HCT116 (cell line): ENCODE data around the gene SCGB1A1. TPM values are rescaled to one million over a fixed set of nuclear protein-coding genes. Genes with fewer than 3 reads are reported as not detected.

Experiments used
- ATAC-seq: fragments of 200-7000 bp; cut with Tn5 transposase; 2 replicates; pipeline ENCODE4 v1.9.1; 2020; ENCODE audit warnings: mild to moderate bottlenecking, moderate library complexity
- BruUV-seq: library from RNA; stranded (reverse); fragments of 400-500 nt; replicated peaks from 2 replicates; lab custom pipeline; 2021; lab: Mats Ljungman, UMichigan
- CTCF ChIA-PET: fragments of 300-600 bp; sonication (Branson Sonifier 250); formaldehyde crosslinking; loops from one replicate; lab custom pipeline; 2021; ENCODE audit warnings: antibody characterized with exemption; lab: Charles Lee
- POLR2A ChIA-PET: fragments of 300-600, 350-600 bp; sonication (Branson Sonifier 250); formaldehyde crosslinking; loops from one replicate; lab custom pipeline; 2021; ENCODE audit warnings: antibody characterized with exemption; lab: Charles Lee
- RAD21 ChIA-PET, 2 experiments: fragments of 300-600 bp; sonication (Branson Sonifier 250); formaldehyde crosslinking; loops; one replicate each; lab custom pipeline; 2023; ENCODE audit warnings: low total read pairs in 2 of 2; ENCODE audit not compliant: uncharacterized antibody in 2 of 2, unreplicated experiment in 2 of 2, low non-redundant PET in 1 of 2; lab: Charles Lee
- DNase-seq: peaks from one replicate; pipeline ENCODE4 v3.0.0-alpha.2; 2010; ENCODE audit warnings: low read depth, low spot score
- H2AFZ ChIP-seq: fragments of 200-600 bp; shearing (Covaris generic), sonication (generic); 2 replicates; pipeline ENCODE4 v1.6.1; 2017; ENCODE audit warnings: low read depth, mixed run types, mixed read lengths, antibody characterized with exemption, low read length; ENCODE audit not compliant: poor library complexity, severe bottlenecking
- H3K27ac ChIP-seq: 2 replicates; pipeline ENCODE4 v1.5.1; 2012; ENCODE audit warnings: low read depth, low read length
- H3K27me3 ChIP-seq: fragments of 200-600 bp; sonication (generic); 2 replicates; pipeline ENCODE4 v1.6.1; 2016; ENCODE audit warnings: mixed run types, low read length, mixed read lengths; ENCODE audit not compliant: insufficient read depth
- H3K36me3 ChIP-seq, 2 experiments: fragments of 200-500 bp in 1 of 2; fragments of 200-600 bp in 1 of 2; sonication (Bioruptor generic) in 1 of 2; sonication (generic) in 1 of 2; 2 replicates each; pipeline versions ENCODE4 v1.5.1 to v1.6.1; 2014 to 2016; ENCODE audit warnings: low read length in 2 of 2, inconsistent platforms in 1 of 2, mixed read lengths in 1 of 2, mixed run types in 1 of 2; ENCODE audit not compliant: insufficient read depth in 2 of 2, control insufficient read depth in 1 of 2
- H3K4me1 ChIP-seq, 2 experiments: fragments of 200-600 bp in 1 of 2; sonication (generic) in 1 of 2; 2 replicates each; pipeline versions ENCODE4 v1.5.1 to v1.6.1; 2012 to 2017; ENCODE audit warnings: low read length in 2 of 2, inconsistent platforms in 1 of 2, mild to moderate bottlenecking in 1 of 2, mixed read lengths in 1 of 2, mixed run types in 1 of 2, moderate library complexity in 1 of 2; ENCODE audit not compliant: insufficient read depth in 2 of 2, control insufficient read depth in 1 of 2
- H3K4me2 ChIP-seq: fragments of 200-600 bp; sonication (generic); 2 replicates; pipeline ENCODE4 v1.6.1; 2017; ENCODE audit warnings: mixed run types, low read length, mixed read lengths
- H3K4me3 ChIP-seq, 2 experiments: fragments of 200-600 bp in 1 of 2; sonication (generic) in 1 of 2; replicated peaks in 1 of 2; 2 replicates each; pipeline ENCODE4 v1.5.1; 2011 to 2016; ENCODE audit warnings: low read length in 2 of 2, control low read depth in 1 of 2, low read depth in 1 of 2, mild to moderate bottlenecking in 1 of 2, mixed read lengths in 1 of 2, mixed run types in 1 of 2
- H3K79me2 ChIP-seq: fragments of 200-600 bp; sonication (generic); 2 replicates; pipeline ENCODE4 v1.6.1; 2017; ENCODE audit warnings: mild to moderate bottlenecking, mixed run types, low read length, moderate library complexity, mixed read lengths; ENCODE audit not compliant: insufficient read depth
- H3K9ac ChIP-seq: fragments of 200-600 bp; sonication (generic); 2 replicates; pipeline ENCODE4 v1.6.1; 2016; ENCODE audit warnings: low read length, mixed read lengths
- H3K9me2 ChIP-seq: fragments of 200-600 bp; sonication (generic), shearing (Covaris generic); 2 replicates; pipeline ENCODE4 v1.6.1; 2017; ENCODE audit warnings: mixed run types, mild to moderate bottlenecking, moderate library complexity; ENCODE audit not compliant: insufficient read depth
- H3K9me3 ChIP-seq, 2 experiments: fragments of 200-500 bp in 1 of 2; fragments of 200-600 bp in 1 of 2; sonication (Bioruptor generic) in 1 of 2; sonication (generic) in 1 of 2; 2 replicates each; pipeline ENCODE4 v1.6.1; 2014 to 2017; ENCODE audit warnings: low read length in 2 of 2, mixed read lengths in 2 of 2, inconsistent platforms in 1 of 2, low read depth in 1 of 2, mild to moderate bottlenecking in 1 of 2, mixed run types in 1 of 2, moderate library complexity in 1 of 2; ENCODE audit not compliant: control insufficient read depth in 1 of 2, insufficient read depth in 1 of 2
- H4K20me1 ChIP-seq: fragments of 200-600 bp; sonication (generic), shearing (Covaris generic); 2 replicates; pipeline ENCODE4 v1.6.1; 2017; ENCODE audit warnings: mixed run types, mild to moderate bottlenecking, moderate library complexity; ENCODE audit not compliant: insufficient read depth
- ATF3 ChIP-seq: IDR thresholded peaks from 2 replicates; pipeline ENCODE4 v1.6.1; 2012
- CBX3 ChIP-seq: IDR thresholded peaks from 2 replicates; pipeline ENCODE4 v1.6.1; 2012; ENCODE audit warnings: low read depth
- CEBPB ChIP-seq: IDR thresholded peaks from 2 replicates; pipeline ENCODE4 v1.6.1; 2012; ENCODE audit warnings: low read depth
- CTCF ChIP-seq, 3 experiments: fragments of 200-600 bp in 1 of 3; sonication (generic) in 1 of 3; IDR thresholded peaks in 2 of 3; conservative IDR thresholded peaks in 1 of 3; 2 replicates each; pipeline ENCODE4 v1.5.1; 2012 to 2017; ENCODE audit warnings: low read depth in 2 of 3, low read length in 2 of 3, antibody characterized with exemption in 1 of 3, borderline replicate concordance in 1 of 3, control low read depth in 1 of 3, mild to moderate bottlenecking in 1 of 3, mixed read lengths in 1 of 3, mixed run types in 1 of 3, moderate library complexity in 1 of 3; ENCODE audit not compliant: insufficient read depth in 1 of 3
- ELF1 ChIP-seq: IDR thresholded peaks from 2 replicates; pipeline ENCODE4 v1.6.1; 2012; ENCODE audit warnings: low read depth, borderline replicate concordance
- EZH2 ChIP-seq: fragments of 200-600 bp; sonication (generic); IDR thresholded peaks from 2 replicates; pipeline ENCODE4 v1.6.1; 2017; ENCODE audit warnings: antibody characterized with exemption, mixed run types
- FOSL1 ChIP-seq: IDR thresholded peaks from 2 replicates; pipeline ENCODE4 v1.6.1; 2012; ENCODE audit warnings: low read depth
- JUND ChIP-seq: IDR thresholded peaks from 2 replicates; pipeline ENCODE4 v1.6.1; 2012
- MAX ChIP-seq: IDR thresholded peaks from 2 replicates; pipeline ENCODE4 v1.6.1; 2012
- RAD21 ChIP-seq: IDR thresholded peaks from 2 replicates; pipeline ENCODE4 v1.6.1; 2012; ENCODE audit warnings: low read depth, mild to moderate bottlenecking
- SP1 ChIP-seq: IDR thresholded peaks from 2 replicates; pipeline ENCODE4 v1.6.1; 2012; ENCODE audit warnings: low read depth
- ZFX ChIP-seq: fragments of 450-650 bp; IDR thresholded peaks from 2 replicates; pipeline ENCODE4 v1.6.1; 2017
- ZNF274 ChIP-seq: fragments of 200-500 bp; sonication (Bioruptor generic); IDR thresholded peaks from 2 replicates; pipeline ENCODE4 v1.6.1; 2014; ENCODE audit warnings: mild to moderate bottlenecking, low read depth, low read length, inconsistent platforms
- intact Hi-C: fragments of 100-400 bp; cut with micrococcal nuclease; formaldehyde crosslinking; loops from 2 replicates; pipeline ENCODE4 v1.10.0; 2022
- total RNA-seq: library from RNA; stranded (reverse); gene quantifications from one replicate; pipeline ENCODE4 v1.2.1, GENCODE V29; 2021; ENCODE audit not compliant: unreplicated experiment

Gene SCGB1A1
- total RNA-seq, 1 experiment from 2014 or later = 2.0 TPM

GRCh38 chr11:62393735-62394134 is 25.1 kb upstream of the SCGB1A1 start (continued):
- TF ChIP-seq ZFX = no peak
- TF ChIP-seq MAX = no peak
- TF ChIP-seq FOSL1 = no peak
- TF ChIP-seq CEBPB = no peak
- no peak for TF ChIP-seq JUND
- no peak for TF ChIP-seq EZH2
- no peak for TF ChIP-seq SP1
- TF ChIP-seq ATF3 = no peak
- TF ChIP-seq, all 23 proteins: peak for 0

- CTCF ChIA-PET = interaction anchor here (0.6 to 4.2 kb wide), 35 partner anchors 9 to 445 kb away, joined by 3 to 47 read pairs (median 5); partner anchors contain the start of genes B3GAT3, HNRNPUL2, TMEM179B and TUT1
These were observed 23.9 kb upstream of the SCGB1A1 start for GRCh38 chr11:62394825-62395538.

More at GRCh38 chr11:62394825-62395538, 23.9 kb upstream of the SCGB1A1 start:
- Histone ChIP-seq H3K36me3 (no peaks in the 10 kb centered on the region), H3K9ac (0 out of 2 replicates have a peak overlapping the region, but pooled peaks have one; percentile 1), H3K27me3 (no peaks in the 10 kb centered on the region), H3K27ac (no peak overlapping the region), H4K20me1 (no peaks in the 10 kb centered on the region), H3K9me3 (no peaks in the 10 kb centered on the region), H3K9me2 (no peaks in the 10 kb centered on the region), H2AFZ (peak overlapping the region; percentile 3), H3K4me3 (no peak overlapping the region; a peak in 1 of 4 replicates), H3K79me2 (no peaks in the 10 kb centered on the region), H3K4me1 (peaks cover 9 to 21% of the 10 kb centered on the region in 2 experiments; a peak in 3 of 4 replicates), H3K4me2 (peak overlapping the region; percentile 58)
- POLR2A ChIA-PET = interaction anchor here (0.6 to 2.4 kb wide), 9 partner anchors 148 to 446 kb away, joined by 3 to 19 read pairs (median 4); partner anchors contain the start of genes AHNAK, C11orf98, CSKMT and LBHD1
- BruUV-seq = no TSS peak
- intact Hi-C loops = loop anchor here (1.0 to 5.0 kb wide), 2 partner anchors 161 to 297 kb away; no protein-coding TSS in a partner anchor
- ATAC-seq (peak; percentile 82), DNase-seq (peak; percentile 61)
- TF ChIP-seq ZNF274 (no peak), ELF1 (no peak), CTCF (IDR thresholded peaks at IDR 0.05 in 2 of 3, conservative IDR thresholded peaks at IDR 0.05 in 1 of 3; ENCODE audit: borderline replicate concordance in 1 of 3, insufficient read depth in 1 of 3, low read depth in 2 of 3, low read length in 2 of 3) (peak; percentile 58 to 85 (median 81)), CBX3 (no peak), RAD21 (peak; percentile 95)
- RAD21 ChIA-PET = interaction anchor here (0.6 to 2.0 kb wide), 7 partner anchors 144 to 373 kb away, joined by 3 to 13 read pairs (median 4); partner anchors contain the start of genes TUT1 (in 1 of the 2) and ZBTB3 (in 1 of the 2)
